GM12865 (cell line): Measurements from ENCODE around the gene SPRN.

Experiments used
- DNase-seq: peaks from one replicate; pipeline ENCODE4 v3.0.0; 2010; ENCODE audit warnings: low read depth
- H3K4me3 ChIP-seq: 2 replicates; pipeline ENCODE4 v1.5.1; 2011; ENCODE audit warnings: mild to moderate bottlenecking, low read depth, low read length, control low read depth
- CTCF ChIP-seq: IDR thresholded peaks from 2 replicates; pipeline ENCODE4 v1.5.1; 2011; ENCODE audit warnings: low read length, control low read depth, low read depth, inconsistent platforms; ENCODE audit not compliant: insufficient read depth; ENCODE audit errors: missing control alignments

Gene SPRN

GRCh38 chr10:133383551-133383950 is 40.9 kb downstream of the SPRN start:
- DNase-seq = no peak
- H3K4me3 ChIP-seq = no peak overlapping the region
- TF ChIP-seq CTCF = no peak

GRCh38 chr10:133381036-133381435 is 43.4 kb downstream of the SPRN start:
- no peak for TF ChIP-seq CTCF
- no peak overlapping the region for H3K4me3 ChIP-seq
- no peak for DNase-seq

- no peak for TF ChIP-seq CTCF
- peak overlapping the region; percentile 65 for H3K4me3 ChIP-seq
- DNase-seq = no peak
Observed at GRCh38 chr10:133379801-133380666, 44.4 kb downstream of the SPRN start.

GRCh38 chr10:133379152-133379800 is 45.1 kb downstream of the SPRN start, which contains the start of gene PAOX:
Gene PAOX, plus strand, starts transcription at chr10:133379262. Its CDS starts 55 bp downstream, at chr10:133379317.
- peak; percentile 81 for DNase-seq
- TF ChIP-seq CTCF = no peak
- H3K4me3 ChIP-seq = peak within 1 kb of the TSS; percentile 76

- DNase-seq = peak; percentile 60
- H3K4me3 ChIP-seq = peak overlapping the region; percentile 76
- TF ChIP-seq CTCF = no peak
Observed at GRCh38 chr10:133378251-133379096, 46.0 kb downstream of the SPRN start.

- peak overlapping the region; percentile 76 for H3K4me3 ChIP-seq
- DNase-seq = no peak
- TF ChIP-seq CTCF = no peak
Observed at GRCh38 chr10:133377818-133378250, 46.6 kb downstream of the SPRN start.
